ENCODE results near the gene CCNG1. TPM values are rescaled to one million over a fixed set of nuclear protein-coding genes. Genes with fewer than 3 reads are reported as not detected.

CCNG1 gene
- total RNA-seq, 1 experiment from 2014 or later = 70.0 TPM

DNA sequence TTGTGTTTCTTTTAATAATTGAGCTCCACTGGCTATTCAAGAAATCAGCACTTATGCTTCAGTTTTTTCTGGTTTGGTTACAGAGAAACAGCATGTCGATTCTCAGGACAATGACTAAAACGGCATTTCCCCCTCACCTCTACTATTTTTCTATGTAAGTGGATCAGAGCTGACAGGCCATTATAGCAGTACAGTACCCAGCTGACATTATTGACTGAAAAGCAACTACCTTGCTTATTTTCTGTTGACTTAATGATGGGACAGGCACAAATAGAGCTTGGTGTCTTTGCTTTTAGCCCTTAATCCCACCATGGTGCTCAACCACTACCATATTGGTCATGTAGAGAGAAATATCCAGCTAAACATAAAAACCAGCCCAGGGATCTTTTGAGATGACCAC is 35.4 kb upstream of the CCNG1 start:
- DNase-seq (no peak), ATAC-seq (no peak; the same call in 1 of the 2 replicates)
- no peaks in the 10 kb centered on the region for H3K79me2 ChIP-seq (ENCODE audit: low read length)
- H3K9ac ChIP-seq (ENCODE audit: low read length) = no peak overlapping the region
- ChIA-PET CTCF (no interaction called here), POLR2A (ENCODE audit: unreplicated experiment) (interaction anchor here (0.6 kb wide), 1 partner anchor 78 kb away, joined by 4 read pairs; no protein-coding TSS in a partner anchor)
- no TSS peak for BruUV-seq (replicated peaks)
- H4K20me1 ChIP-seq (ENCODE audit: low read length) = no peaks in the 10 kb centered on the region
- H3K36me3 ChIP-seq (ENCODE audit: low read depth, low read length) = no peaks in the 10 kb centered on the region
- no peaks in the 10 kb centered on the region for H3K27me3 ChIP-seq (ENCODE audit: low read length)
- TF ChIP-seq, protein P1, sequence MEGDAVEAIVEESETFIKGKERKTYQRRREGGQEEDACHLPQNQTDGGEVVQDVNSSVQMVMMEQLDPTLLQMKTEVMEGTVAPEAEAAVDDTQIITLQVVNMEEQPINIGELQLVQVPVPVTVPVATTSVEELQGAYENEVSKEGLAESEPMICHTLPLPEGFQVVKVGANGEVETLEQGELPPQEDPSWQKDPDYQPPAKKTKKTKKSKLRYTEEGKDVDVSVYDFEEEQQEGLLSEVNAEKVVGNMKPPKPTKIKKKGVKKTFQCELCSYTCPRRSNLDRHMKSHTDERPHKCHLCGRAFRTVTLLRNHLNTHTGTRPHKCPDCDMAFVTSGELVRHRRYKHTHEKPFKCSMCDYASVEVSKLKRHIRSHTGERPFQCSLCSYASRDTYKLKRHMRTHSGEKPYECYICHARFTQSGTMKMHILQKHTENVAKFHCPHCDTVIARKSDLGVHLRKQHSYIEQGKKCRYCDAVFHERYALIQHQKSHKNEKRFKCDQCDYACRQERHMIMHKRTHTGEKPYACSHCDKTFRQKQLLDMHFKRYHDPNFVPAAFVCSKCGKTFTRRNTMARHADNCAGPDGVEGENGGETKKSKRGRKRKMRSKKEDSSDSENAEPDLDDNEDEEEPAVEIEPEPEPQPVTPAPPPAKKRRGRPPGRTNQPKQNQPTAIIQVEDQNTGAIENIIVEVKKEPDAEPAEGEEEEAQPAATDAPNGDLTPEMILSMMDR (conservative IDR thresholded peaks at IDR 0.05; ENCODE audit: low read depth, low read length) = no peak
- no peak for TF ChIP-seq EZH2 (IDR thresholded peaks at IDR 0.05; ENCODE audit: low read length, unreplicated experiment)
- H3K9me3 ChIP-seq (ENCODE audit: low read length) = no peaks in the 10 kb centered on the region
- H2AFZ ChIP-seq (ENCODE audit: low read length) = no peak overlapping the region
- H3F3A ChIP-seq (ENCODE audit: low read length, unreplicated experiment) = no peaks in the 10 kb centered on the region
- peaks cover 3% of the 10 kb centered on the region for H3K4me1 ChIP-seq (ENCODE audit: insufficient read depth, low read length)
- H3K4me3 ChIP-seq (ENCODE audit: low read length) = no peak overlapping the region
- H3K4me2 ChIP-seq (ENCODE audit: low read length) = no peak overlapping the region
- no peaks in the 10 kb centered on the region for H3K9me2 ChIP-seq (replicated peaks; ENCODE audit: low read length)
- intact Hi-C loops (cut with micrococcal nuclease) = loop anchor here (10.0 kb wide), 1 partner anchor 297 kb away; no protein-coding TSS in a partner anchor
- no peak overlapping the region for H3K27ac ChIP-seq (ENCODE audit: low read length)

DNA sequence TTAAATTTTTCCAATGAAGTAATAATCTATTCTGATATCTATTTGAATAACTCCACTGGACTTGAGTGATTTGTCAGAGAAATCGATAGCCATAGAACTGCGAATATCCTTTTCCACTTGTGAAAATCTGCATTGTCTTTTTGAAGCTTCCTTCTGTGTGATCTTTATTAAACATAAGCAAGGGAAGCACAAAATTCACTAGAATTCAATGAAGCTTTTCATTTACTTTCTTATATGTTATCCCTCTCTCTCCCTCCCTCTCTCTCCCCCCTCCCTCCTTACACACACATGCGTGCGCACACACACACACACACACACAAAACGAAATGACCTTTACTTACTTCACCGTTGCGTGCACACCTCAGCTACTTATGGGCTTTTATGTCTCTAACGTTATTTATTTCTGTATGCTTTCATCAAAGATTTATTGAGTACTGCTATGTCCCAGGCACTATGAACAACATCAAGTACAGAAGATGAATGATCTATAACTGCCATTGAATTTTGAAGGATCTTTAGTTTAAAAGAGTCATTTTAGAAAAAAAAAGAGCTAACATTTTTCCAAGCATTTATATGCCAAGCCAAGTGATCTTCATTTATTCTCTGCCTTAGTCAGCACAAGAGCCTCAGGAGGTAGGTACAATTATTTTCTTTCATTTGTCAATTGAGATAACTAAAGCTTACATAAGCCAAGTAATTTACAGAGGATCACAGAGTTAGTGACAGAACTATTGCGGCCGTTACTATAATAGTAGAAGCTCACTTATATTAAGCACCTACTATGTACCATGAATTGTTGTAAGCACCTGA is 32.8 kb upstream of the CCNG1 start:
- no peaks in the 10 kb centered on the region for H3F3A ChIP-seq (ENCODE audit: low read length, unreplicated experiment)
- DNase-seq = no peak
- no peaks in the 10 kb centered on the region for H3K36me3 ChIP-seq (ENCODE audit: low read depth, low read length)
- no peak overlapping the region for H2AFZ ChIP-seq (ENCODE audit: low read length)
- H3K4me1 ChIP-seq (ENCODE audit: insufficient read depth, low read length) = peaks cover 14% of the 10 kb centered on the region
- H4K20me1 ChIP-seq (ENCODE audit: low read length) = no peaks in the 10 kb centered on the region
- BruUV-seq (replicated peaks) = no TSS peak
- H3K4me3 ChIP-seq (ENCODE audit: low read length) = no peak overlapping the region
- no peaks in the 10 kb centered on the region for H3K9me3 ChIP-seq (ENCODE audit: low read length)
- CTCF ChIA-PET = no interaction called here
- TF ChIP-seq, protein P1 (conservative IDR thresholded peaks at IDR 0.05; ENCODE audit: low read depth, low read length) = no peak
- TF ChIP-seq EZH2 (IDR thresholded peaks at IDR 0.05; ENCODE audit: low read length, unreplicated experiment) (no peak), EZH2phosphoT487 (IDR thresholded peaks at IDR 0.05; ENCODE audit: borderline replicate concordance, low read length) (no peak)
- H3K4me2 ChIP-seq (ENCODE audit: low read length) = no peak overlapping the region
- no peak overlapping the region for H3K27ac ChIP-seq (ENCODE audit: low read length)
- POLR2A ChIA-PET (ENCODE audit: unreplicated experiment) = no interaction called here
- intact Hi-C loops (cut with micrococcal nuclease) = loop anchor here (5.0 to 10.0 kb wide), 2 partner anchors 300 to 1862 kb away; no protein-coding TSS in a partner anchor
- no peak for ATAC-seq
- H3K79me2 ChIP-seq (ENCODE audit: low read length) = no peaks in the 10 kb centered on the region
- H3K9ac ChIP-seq (ENCODE audit: low read length) = no peak overlapping the region
- no peaks in the 10 kb centered on the region for H3K9me2 ChIP-seq (replicated peaks; ENCODE audit: low read length)
- no peaks in the 10 kb centered on the region for H3K27me3 ChIP-seq (ENCODE audit: low read length)
